Small intestine (tissue), 7 donors: ENCODE results near the gene CEP112. TPM values are rescaled to one million over a fixed set of nuclear protein-coding genes. Genes with fewer than 3 reads are reported as not detected.
A peak's percentile ranks its signal among the peaks of the same experiment; 100 is the strongest.

ENCODE experiments used
- DNase-seq, 2 donors: peaks; one replicate each; pipeline versions ENCODE4 v3.0.0 to v3.0.0-alpha.2; 2013
- FAIRE-seq: peaks from 2 replicates; lab custom pipeline; 2012; peaks lifted over from hg19 to GRCh38; lab: Jason Lieb, UNC
- H3K27ac ChIP-seq, 3 donors: one replicate each; pipeline ENCODE4 v1.5.1; 2013; ENCODE audit warnings: low read length in 2 of 3, mild to moderate bottlenecking in 2 of 3, control low read depth in 1 of 3, inconsistent platforms in 1 of 3, low read depth in 1 of 3, moderate library complexity in 1 of 3
- H3K27me3 ChIP-seq, 3 donors: one replicate each; pipeline ENCODE4 v1.6.1; 2013; ENCODE audit warnings: low read length in 3 of 3, inconsistent platforms in 1 of 3; ENCODE audit not compliant: control insufficient read depth in 3 of 3, insufficient read depth in 3 of 3
- H3K36me3 ChIP-seq, 3 donors: one replicate each; pipeline ENCODE4 v1.6.1; 2013; ENCODE audit warnings: low read length in 3 of 3, inconsistent platforms in 1 of 3, low read depth in 1 of 3, mild to moderate bottlenecking in 1 of 3, moderate library complexity in 1 of 3; ENCODE audit not compliant: control insufficient read depth in 3 of 3, insufficient read depth in 2 of 3
- H3K4me1 ChIP-seq, 3 donors: one replicate each; pipeline ENCODE4 v1.6.1; 2013; ENCODE audit warnings: low read length in 2 of 3, inconsistent platforms in 1 of 3, low read depth in 1 of 3, mild to moderate bottlenecking in 1 of 3, moderate library complexity in 1 of 3; ENCODE audit not compliant: control insufficient read depth in 3 of 3, insufficient read depth in 2 of 3
- H3K4me3 ChIP-seq, 3 donors: one replicate each; pipeline ENCODE4 v1.5.1; 2013; ENCODE audit warnings: low read length in 3 of 3, control low read depth in 1 of 3, inconsistent platforms in 1 of 3, low read depth in 1 of 3, mild to moderate bottlenecking in 1 of 3, moderate library complexity in 1 of 3
- H3K9me3 ChIP-seq, 2 donors: one replicate each; pipeline ENCODE4 v1.6.1; 2013; ENCODE audit warnings: low read depth in 1 of 2, low read length in 1 of 2; ENCODE audit not compliant: control insufficient read depth in 2 of 2, insufficient read depth in 1 of 2
- WGBS, 3 donors: extraction: QIAGEN DNeasy Blood & Tissue Kit; methylation state at CpG; one replicate each; pipeline ENCODE4 v1.1.7; 2013; 5-methylcytosine and 5-hydroxymethylcytosine counted together
- polyA plus RNA-seq, 4 donors: library from polyadenylated mRNA; stranded (reverse) in 3 of 4; unstranded in 1 of 4; fragments of 200-250 nt in 3 of 4; fragments of 120-200 nt in 1 of 4; gene quantifications; one replicate each; pipeline versions ENCODE4 v1.2.1 to v1.2.3, GENCODE V29; 2013
- donor health status: healthy with polysubstance abuse.
- donor health status: control.
- donor health status: control.
- donor health status: Bipolar disorder and iron deficiency.
- donor health status: healthy.

The CEP112 gene
- polyA plus RNA-seq, 4 donors: 2.4 to 3.6 (median 3.5) TPM; not detected in 1

DNA sequence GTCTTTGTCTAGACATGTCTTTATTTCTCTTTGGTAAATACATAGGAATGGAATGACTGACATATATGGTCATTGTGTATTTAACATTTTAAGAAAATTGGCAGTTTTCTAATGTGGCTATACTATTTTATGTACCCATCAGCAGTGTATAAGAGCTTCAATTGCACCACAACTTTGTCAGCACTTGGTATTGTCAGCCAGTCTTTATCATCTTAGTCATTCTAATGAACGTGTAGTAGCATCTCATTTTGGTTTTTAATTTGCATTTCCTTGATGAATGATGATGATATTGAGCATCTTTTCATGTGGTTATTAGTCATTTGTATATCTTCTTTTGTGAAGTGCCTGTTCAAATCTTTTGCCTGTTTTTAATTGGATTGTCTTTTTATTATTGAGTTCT, 239.3 kb downstream of the CEP112 start:
- DNase-seq (no peak), FAIRE-seq (no peak)
- no peak overlapping the region for H3K4me3 ChIP-seq
- H3K27me3 ChIP-seq: no peaks in the 10 kb centered on the region
- H3K4me1 ChIP-seq: no peaks in the 10 kb centered on the region
- H3K9me3 ChIP-seq: peaks cover 0 to 8% of the 10 kb centered on the region in 2 donors
- H3K27ac ChIP-seq: no peak overlapping the region
- WGBS, 3 donors: 69 to 90% (median 87%) methylated on average over 1 of the region's 1 CpG
- H3K36me3 ChIP-seq: no peaks in the 10 kb centered on the region

DNA sequence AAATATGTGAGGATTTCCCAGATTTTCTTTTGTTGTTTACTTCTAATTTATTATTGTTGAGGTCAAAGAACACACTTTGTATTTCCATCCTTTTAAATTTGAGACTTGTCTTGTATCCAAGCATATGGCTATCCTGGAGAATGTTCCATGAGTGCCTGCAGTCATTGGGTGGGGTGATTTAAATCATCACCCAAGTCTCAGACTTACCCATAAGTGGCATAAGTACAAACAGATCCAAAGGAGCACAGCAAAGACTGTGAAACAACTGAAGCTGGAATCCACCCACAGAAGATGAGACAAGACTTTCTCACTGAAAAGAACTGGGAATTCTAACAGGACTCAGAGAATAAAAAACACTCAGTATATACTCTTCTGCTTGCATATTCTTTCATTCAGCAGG, 239.9 kb downstream of the CEP112 start:
- H3K4me3 ChIP-seq: no peak overlapping the region
- no peaks in the 10 kb centered on the region for H3K27me3 ChIP-seq
- H3K9me3 ChIP-seq: peaks cover 0 to 8% of the 10 kb centered on the region in 2 donors
- no peak for DNase-seq
- no peak overlapping the region for H3K27ac ChIP-seq
- no peaks in the 10 kb centered on the region for H3K36me3 ChIP-seq
- no peak for FAIRE-seq
- H3K4me1 ChIP-seq: no peaks in the 10 kb centered on the region

- Histone ChIP-seq H3K4me1 (no peaks in the 10 kb centered on the region), H3K36me3 (no peaks in the 10 kb centered on the region), H3K27me3 (no peaks in the 10 kb centered on the region), H3K4me3 (no peak overlapping the region), H3K9me3 (no peaks in the 10 kb centered on the region), H3K27ac (no peak overlapping the region)
- 93 to 96% (median 93%) methylated on average over 2 of the region's 2 CpGs for WGBS, 3 donors
- FAIRE-seq (no peak), DNase-seq (no peak)
Measured at GRCh38 chr17:65947831-65948230, 244.1 kb downstream of the CEP112 start.

- Histone ChIP-seq H3K27me3 (no peaks in the 10 kb centered on the region), H3K27ac (no peak overlapping the region), H3K36me3 (no peaks in the 10 kb centered on the region), H3K4me3 (no peak overlapping the region), H3K9me3 (no peaks in the 10 kb centered on the region), H3K4me1 (no peaks in the 10 kb centered on the region)
- FAIRE-seq (no peak), DNase-seq (no peak)
- WGBS, 3 donors: 78 to 96% (median 93%) methylated on average over 1 of the region's 1 CpG
Measured at GRCh38 chr17:65942592-65942991, 249.3 kb downstream of the CEP112 start.

DNA sequence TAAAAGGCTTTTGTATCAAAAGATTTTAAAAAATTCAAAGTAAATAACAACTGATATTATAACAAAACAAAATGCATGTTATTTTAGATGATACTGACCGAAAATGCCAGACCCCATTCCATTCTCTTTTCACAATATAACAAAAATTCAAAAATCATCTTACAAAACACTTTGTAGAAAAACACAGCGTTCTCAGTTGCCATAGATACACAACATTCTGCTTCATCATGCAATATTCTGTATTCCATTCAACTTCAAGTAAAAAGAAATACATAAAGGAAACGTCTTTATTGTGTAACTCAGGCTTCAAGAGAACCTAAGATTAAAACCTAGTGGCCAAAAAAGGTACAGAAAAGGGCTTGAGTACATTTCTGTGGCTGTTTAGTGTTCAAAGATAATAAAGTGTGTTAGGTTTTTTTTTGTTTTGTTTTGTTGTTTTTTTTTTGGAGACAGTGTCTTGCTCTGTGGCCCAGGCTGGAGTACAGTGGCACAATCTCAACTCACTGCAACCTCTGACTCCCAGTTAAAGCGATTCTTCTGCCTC, 250.5 kb downstream of the CEP112 start:
- FAIRE-seq: peak; percentile 86
- H3K4me3 ChIP-seq: no peak overlapping the region

DNA sequence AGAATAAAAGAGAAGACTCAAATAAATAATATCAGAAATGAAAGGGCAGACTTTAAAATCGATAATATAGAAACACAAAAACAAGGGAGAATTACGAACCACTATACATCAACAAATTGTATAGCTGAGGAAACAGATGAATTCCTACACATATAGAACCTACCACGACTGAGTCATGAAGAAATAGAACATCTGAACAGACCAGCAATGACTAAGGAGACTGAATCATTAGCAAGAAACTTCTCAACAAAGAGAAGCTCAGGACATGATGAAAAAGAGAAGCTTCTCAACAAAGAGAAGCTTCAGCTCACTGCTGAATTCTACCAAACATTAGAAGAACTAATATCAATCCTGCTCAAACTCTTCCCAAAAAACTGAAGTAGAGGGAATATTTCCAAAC, 255.9 kb downstream of the CEP112 start:
- WGBS, 3 donors: 67 to 83% (median 81%) methylated on average over 3 of the region's 3 CpGs
- FAIRE-seq: no peak

More for the DNA sequence above, 250.5 kb downstream of the CEP112 start:
- Histone ChIP-seq H3K36me3 (no peaks in the 10 kb centered on the region), H3K27me3 (no peaks in the 10 kb centered on the region), H3K4me1 (no peaks in the 10 kb centered on the region), H3K27ac (no peak overlapping the region), H3K9me3 (no peaks in the 10 kb centered on the region)
- no peak for DNase-seq
- WGBS, 3 donors: 81 to 90% (median 84%) methylated on average over 4 of the region's 4 CpGs

GRCh38 chr17:65933290-65933689, 258.6 kb downstream of the CEP112 start:
- Histone ChIP-seq H3K27me3 (no peaks in the 10 kb centered on the region), H3K4me3 (no peak overlapping the region), H3K9me3 (peaks cover 0 to 12% of the 10 kb centered on the region in 2 donors), H3K27ac (no peak overlapping the region), H3K36me3 (no peaks in the 10 kb centered on the region), H3K4me1 (no peaks in the 10 kb centered on the region)
- DNase-seq: no peak
- no peak for FAIRE-seq
- 87 to 96% (median 93%) methylated on average over 4 of the region's 4 CpGs for WGBS, 3 donors

More for the DNA sequence above, 255.9 kb downstream of the CEP112 start:
- no peaks in the 10 kb centered on the region for H3K36me3 ChIP-seq
- no peak overlapping the region for H3K27ac ChIP-seq
- H3K9me3 ChIP-seq: peaks cover 0 to 10% of the 10 kb centered on the region in 2 donors
- DNase-seq: no peak
- no peak overlapping the region for H3K4me3 ChIP-seq
- no peaks in the 10 kb centered on the region for H3K4me1 ChIP-seq
- no peaks in the 10 kb centered on the region for H3K27me3 ChIP-seq

DNA sequence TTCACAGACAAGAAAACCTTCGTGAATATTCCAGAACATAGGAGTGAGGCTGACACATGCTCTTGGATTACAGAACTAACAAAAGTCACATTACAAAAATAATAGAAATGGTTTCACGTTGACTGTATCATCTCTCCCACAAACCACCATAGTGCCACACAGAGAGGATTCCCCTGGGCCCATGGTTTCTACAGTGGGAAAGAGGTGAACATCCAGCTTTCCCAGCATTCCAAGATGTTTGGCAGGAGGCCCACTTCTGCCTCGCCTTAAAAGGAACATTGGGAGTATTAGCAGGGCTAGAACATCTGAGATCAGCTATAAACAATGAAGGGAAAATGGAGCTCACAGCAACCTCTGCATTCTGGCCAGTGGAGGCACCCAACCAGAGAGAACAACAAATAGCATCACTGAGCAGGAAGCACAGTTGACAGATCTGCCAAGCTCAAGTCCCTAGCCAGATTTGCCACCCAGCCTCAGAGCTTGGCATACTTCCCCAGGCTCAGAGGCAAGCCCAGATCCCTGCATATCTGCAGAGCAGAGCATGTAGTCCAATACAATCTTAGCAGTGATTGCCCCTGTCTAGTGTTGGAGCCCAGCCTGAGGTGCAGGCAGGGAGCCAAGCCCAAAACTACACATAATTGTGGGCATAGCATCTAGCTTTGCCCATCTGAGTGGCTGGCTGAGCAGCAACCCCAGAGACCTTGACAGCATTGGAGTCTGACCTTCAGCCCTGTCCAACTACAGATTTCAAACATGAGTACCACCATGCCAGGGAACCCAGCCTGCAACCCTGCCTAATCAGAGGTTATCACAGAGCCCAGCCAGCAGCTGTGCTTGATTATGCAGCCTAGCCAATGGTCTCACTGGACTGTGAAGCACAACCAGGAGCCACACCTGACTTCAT, 260.4 kb downstream of the CEP112 start:
- FAIRE-seq (no peak), DNase-seq (no peak)
- H3K27me3 ChIP-seq: no peaks in the 10 kb centered on the region
- no peaks in the 10 kb centered on the region for H3K4me1 ChIP-seq
- 80 to 83% (median 82%) methylated on average over 3 of the region's 3 CpGs for WGBS, 3 donors
- no peaks in the 10 kb centered on the region for H3K36me3 ChIP-seq
- no peak overlapping the region for H3K27ac ChIP-seq
- H3K9me3 ChIP-seq: peaks cover 0 to 12% of the 10 kb centered on the region in 2 donors
- no peak overlapping the region for H3K4me3 ChIP-seq
